HepG2 (cell line): ENCODE results near the gene GPR162. TPM values are rescaled to one million over a fixed set of nuclear protein-coding genes. Genes with fewer than 3 reads are reported as not detected.
A peak's percentile ranks its signal among the peaks of the same experiment; 100 is the strongest.

ENCODE experiments used
- ATM ChIP-seq: fragments of 450-650 bp; IDR thresholded peaks from 2 replicates; pipeline ENCODE4 v1.7.1; 2017; ENCODE audit warnings: mild to moderate bottlenecking, borderline replicate concordance
- BRF2 ChIP-seq: sonication (generic); formaldehyde crosslinking; IDR thresholded peaks from 2 replicates; pipeline ENCODE4 v1.8.1; 2022; ENCODE audit warnings: mild to moderate bottlenecking, missing genetic modification reagents
- CBX1 ChIP-seq: IDR thresholded peaks from one replicate; pipeline ENCODE4 v1.6.1; 2016; ENCODE audit warnings: antibody characterized with exemption, low read depth
- HDAC1 ChIP-seq: sonication (generic); formaldehyde crosslinking; IDR thresholded peaks from 2 replicates; pipeline ENCODE4 v1.5.1; 2020; ENCODE audit warnings: mild to moderate bottlenecking, missing genetic modification reagents
- HMG20A ChIP-seq: IDR thresholded peaks from 2 replicates; pipeline ENCODE4 v1.6.1; 2016; ENCODE audit warnings: borderline replicate concordance
- MXD1 ChIP-seq: sonication (generic); formaldehyde crosslinking; IDR thresholded peaks from 2 replicates; pipeline ENCODE4 v1.4.0; 2020; ENCODE audit warnings: mild to moderate bottlenecking, missing genetic modification reagents
- NFKBIZ ChIP-seq: IDR thresholded peaks from 2 replicates; pipeline ENCODE4 v1.6.1; 2018; ENCODE audit warnings: missing genetic modification reagents, missing compliant biosample characterization
- NFYC ChIP-seq: IDR thresholded peaks from 2 replicates; pipeline ENCODE4 v1.6.1; 2016; ENCODE audit warnings: missing genetic modification reagents, missing compliant biosample characterization
- RBM22 ChIP-seq: fragments of 200-400 bp; formaldehyde crosslinking; optimal IDR thresholded peaks from 2 replicates; pipeline ENCODE3; 2017; ENCODE audit warnings: mild to moderate bottlenecking, low read length, moderate library complexity
- SIX1 ChIP-seq: sonication (generic); formaldehyde crosslinking; IDR thresholded peaks from 2 replicates; pipeline ENCODE4 v1.4.0; 2020; ENCODE audit warnings: missing genetic modification reagents, borderline replicate concordance
- SNAI1 ChIP-seq: sonication (generic); formaldehyde crosslinking; IDR thresholded peaks from 2 replicates; pipeline ENCODE4 v1.5.0; 2020; ENCODE audit warnings: mild to moderate bottlenecking, missing genetic modification reagents, borderline replicate concordance
- SRF ChIP-seq: IDR thresholded peaks from 2 replicates; pipeline ENCODE4 v1.6.1; 2011; ENCODE audit warnings: mild to moderate bottlenecking, low read depth, low read length, moderate library complexity
- SRSF1 ChIP-seq: fragments of 200-400 bp; formaldehyde crosslinking; optimal IDR thresholded peaks from 2 replicates; pipeline ENCODE3; 2017; ENCODE audit warnings: mild to moderate bottlenecking, low read depth, low read length, moderate library complexity
- SUZ12 ChIP-seq: fragments of 150-350 bp; IDR thresholded peaks from 2 replicates; pipeline ENCODE4 v1.6.1; 2014; ENCODE audit warnings: low read depth, low read length
- ZNF337 ChIP-seq: sonication (generic); formaldehyde crosslinking; IDR thresholded peaks from 2 replicates; pipeline ENCODE4 v1.5.1; 2020; ENCODE audit warnings: missing genetic modification reagents, low read depth, mild to moderate bottlenecking, borderline replicate concordance
- ZNF451 ChIP-seq: sonication (generic); formaldehyde crosslinking; IDR thresholded peaks from 2 replicates; pipeline ENCODE4 v1.5.0; 2020; ENCODE audit warnings: mild to moderate bottlenecking, missing genetic modification reagents
- ZNF883 ChIP-seq: sonication (generic); formaldehyde crosslinking; IDR thresholded peaks from 2 replicates; pipeline ENCODE4 v1.5.1; 2020; ENCODE audit warnings: mild to moderate bottlenecking, missing genetic modification reagents; ENCODE audit errors: not compliant biosample characterization
- ZSCAN12 ChIP-seq: sonication (generic); formaldehyde crosslinking; IDR thresholded peaks from 2 replicates; pipeline ENCODE4 v1.9.0; 2021; ENCODE audit warnings: mild to moderate bottlenecking, missing genetic modification reagents
- ZSCAN22 ChIP-seq: sonication (generic); formaldehyde crosslinking; IDR thresholded peaks from 2 replicates; pipeline ENCODE4 v1.4.0; 2020; ENCODE audit warnings: mild to moderate bottlenecking, missing genetic modification reagents
- ZSCAN29 ChIP-seq: sonication (generic); formaldehyde crosslinking; conservative IDR thresholded peaks from 2 replicates; pipeline ENCODE4 v1.4.0; 2020; ENCODE audit warnings: mild to moderate bottlenecking, missing genetic modification reagents
- ZSCAN5A ChIP-seq: sonication (generic); formaldehyde crosslinking; IDR thresholded peaks from 2 replicates; pipeline ENCODE4 v1.8.0; 2022; ENCODE audit warnings: mild to moderate bottlenecking, missing genetic modification reagents, borderline replicate concordance
- ZZZ3 ChIP-seq: sonication (generic); formaldehyde crosslinking; IDR thresholded peaks from 2 replicates; pipeline ENCODE4 v1.4.0; 2020; ENCODE audit warnings: missing genetic modification reagents, mild to moderate bottlenecking, borderline replicate concordance
- polyA plus RNA-seq, 8 experiments: library from polyadenylated mRNA; depleted of rRNA in 3 of 8; stranded (reverse) in 7 of 8; unstranded in 1 of 8; fragments of >200 nt; fragmentation: Illumina TruSeq in 4 of 8; extraction: Trizol in 4 of 8; gene quantifications; 2 replicates each; pipeline versions ENCODE4 v1.2.1 to v1.2.3, GENCODE V29; 2011 to 2016; ENCODE audit warnings: low read depth in 4 of 8, missing spikeins in 1 of 8, mixed read lengths in 1 of 8; ENCODE audit not compliant: insufficient read depth in 1 of 8
- total RNA-seq, 5 experiments: library from RNA; depleted of rRNA; stranded (reverse); fragments of >200 nt; fragmentation: Illumina TruSeq; extraction: Trizol; gene quantifications; 2 replicates each; pipeline ENCODE4 v1.2.3, GENCODE V29; 2016; ENCODE audit warnings: low read depth in 1 of 5
- TF ChIP-seq, protein P1 (sequence below): sonication (generic); formaldehyde crosslinking; conservative IDR thresholded peaks from 2 replicates; pipeline ENCODE4 v1.4.0; 2020; ENCODE audit warnings: missing genetic modification reagents
- TF ChIP-seq, protein P2 (sequence below): IDR thresholded peaks from 2 replicates; pipeline ENCODE4 v1.6.1; 2016; ENCODE audit warnings: mild to moderate bottlenecking, missing biosample characterization, missing genetic modification reagents
- TF ChIP-seq, protein P3 (sequence below): sonication (generic); formaldehyde crosslinking; IDR thresholded peaks from 2 replicates; pipeline ENCODE4 v1.9.0; 2021; ENCODE audit warnings: missing genetic modification reagents, borderline replicate concordance

The GPR162 gene
- total and polyA plus RNA-seq, 2 of the 13 experiments (the other 11 are each of a cell fraction or from before 2014, with no cell fraction given), result 0.08 TPM; not detected in 1

- peak; percentile 1; the same call in 1 of the 2 replicates for TF ChIP-seq ZNF337 (CRISPR knock-in tag)
- TF ChIP-seq SRSF1, result no peak
- TF ChIP-seq BRF2, result no peak
- no peak for TF ChIP-seq NFKBIZ (CRISPR knock-in tag)
- no peak for TF ChIP-seq SIX1
- no peak for TF ChIP-seq SUZ12
- TF ChIP-seq ZSCAN12, result no peak
- TF ChIP-seq, protein P1, sequence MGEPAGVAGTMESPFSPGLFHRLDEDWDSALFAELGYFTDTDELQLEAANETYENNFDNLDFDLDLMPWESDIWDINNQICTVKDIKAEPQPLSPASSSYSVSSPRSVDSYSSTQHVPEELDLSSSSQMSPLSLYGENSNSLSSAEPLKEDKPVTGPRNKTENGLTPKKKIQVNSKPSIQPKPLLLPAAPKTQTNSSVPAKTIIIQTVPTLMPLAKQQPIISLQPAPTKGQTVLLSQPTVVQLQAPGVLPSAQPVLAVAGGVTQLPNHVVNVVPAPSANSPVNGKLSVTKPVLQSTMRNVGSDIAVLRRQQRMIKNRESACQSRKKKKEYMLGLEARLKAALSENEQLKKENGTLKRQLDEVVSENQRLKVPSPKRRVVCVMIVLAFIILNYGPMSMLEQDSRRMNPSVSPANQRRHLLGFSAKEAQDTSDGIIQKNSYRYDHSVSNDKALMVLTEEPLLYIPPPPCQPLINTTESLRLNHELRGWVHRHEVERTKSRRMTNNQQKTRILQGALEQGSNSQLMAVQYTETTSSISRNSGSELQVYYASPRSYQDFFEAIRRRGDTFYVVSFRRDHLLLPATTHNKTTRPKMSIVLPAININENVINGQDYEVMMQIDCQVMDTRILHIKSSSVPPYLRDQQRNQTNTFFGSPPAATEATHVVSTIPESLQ (CRISPR knock-in tag), result no peak
- TF ChIP-seq NFYC, result no peak
- TF ChIP-seq ATM, result no peak
- no peak for TF ChIP-seq MXD1 (CRISPR knock-in tag)
- no peak for TF ChIP-seq CBX1
- no peak for TF ChIP-seq ZZZ3 (CRISPR knock-in tag)
- TF ChIP-seq ZNF883 (CRISPR knock-in tag), result peak; percentile 17
- TF ChIP-seq ZSCAN5A (CRISPR knock-in tag), result no peak
- TF ChIP-seq ZSCAN22, result no peak
- no peak for TF ChIP-seq RBM22
- TF ChIP-seq, protein P2, sequence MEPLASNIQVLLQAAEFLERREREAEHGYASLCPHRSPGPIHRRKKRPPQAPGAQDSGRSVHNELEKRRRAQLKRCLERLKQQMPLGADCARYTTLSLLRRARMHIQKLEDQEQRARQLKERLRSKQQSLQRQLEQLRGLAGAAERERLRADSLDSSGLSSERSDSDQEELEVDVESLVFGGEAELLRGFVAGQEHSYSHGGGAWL (CRISPR knock-in tag), result no peak
- TF ChIP-seq SRF, result no peak
- TF ChIP-seq ZNF451 (CRISPR knock-in tag), result no peak
- no peak for TF ChIP-seq HDAC1 (CRISPR knock-in tag)
- no peak for TF ChIP-seq ZSCAN29 (CRISPR knock-in tag)
- TF ChIP-seq, protein P3, sequence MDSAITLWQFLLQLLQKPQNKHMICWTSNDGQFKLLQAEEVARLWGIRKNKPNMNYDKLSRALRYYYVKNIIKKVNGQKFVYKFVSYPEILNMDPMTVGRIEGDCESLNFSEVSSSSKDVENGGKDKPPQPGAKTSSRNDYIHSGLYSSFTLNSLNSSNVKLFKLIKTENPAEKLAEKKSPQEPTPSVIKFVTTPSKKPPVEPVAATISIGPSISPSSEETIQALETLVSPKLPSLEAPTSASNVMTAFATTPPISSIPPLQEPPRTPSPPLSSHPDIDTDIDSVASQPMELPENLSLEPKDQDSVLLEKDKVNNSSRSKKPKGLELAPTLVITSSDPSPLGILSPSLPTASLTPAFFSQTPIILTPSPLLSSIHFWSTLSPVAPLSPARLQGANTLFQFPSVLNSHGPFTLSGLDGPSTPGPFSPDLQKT (CRISPR knock-in tag), result no peak
- no peak for TF ChIP-seq SNAI1
- no peak for TF ChIP-seq HMG20A (CRISPR knock-in tag)
These were observed 45.3 kb downstream of the GPR162 start (continued) for GRCh38 chr12:6866920-6867412.
